Ishikawa (cell line): ENCODE data around the gene MECR.

Source experiments
- CEBPB ChIP-seq: IDR thresholded peaks from 2 replicates; pipeline ENCODE4 v1.6.1; 2012
- CREB1 ChIP-seq: IDR thresholded peaks from 2 replicates; pipeline ENCODE4 v1.6.1; 2012; ENCODE audit warnings: low read depth
- EGR1 ChIP-seq: IDR thresholded peaks from 2 replicates; pipeline ENCODE4 v1.6.1; 2012
- EP300 ChIP-seq: IDR thresholded peaks from 2 replicates; pipeline ENCODE4 v1.6.1; 2012; ENCODE audit warnings: borderline replicate concordance
- FOXM1 ChIP-seq: IDR thresholded peaks from 2 replicates; pipeline ENCODE4 v1.6.1; 2012; ENCODE audit warnings: low read depth, borderline replicate concordance
- NFIC ChIP-seq: IDR thresholded peaks from 2 replicates; pipeline ENCODE4 v1.6.1; 2012
- RAD21 ChIP-seq: IDR thresholded peaks from 2 replicates; pipeline ENCODE4 v1.6.1; 2012; ENCODE audit warnings: low read depth
- TAF1 ChIP-seq: IDR thresholded peaks from 2 replicates; pipeline ENCODE4 v1.6.1; 2012; ENCODE audit warnings: low read depth, mild to moderate bottlenecking
- TCF12 ChIP-seq: IDR thresholded peaks from 2 replicates; pipeline ENCODE4 v1.6.1; 2012; ENCODE audit warnings: low read depth
- TEAD4 ChIP-seq: IDR thresholded peaks from 2 replicates; pipeline ENCODE4 v1.6.1; 2012
- YY1 ChIP-seq: IDR thresholded peaks from 2 replicates; pipeline ENCODE4 v1.6.1; 2012; ENCODE audit warnings: low read depth
- ZBTB7A ChIP-seq: IDR thresholded peaks from 2 replicates; pipeline ENCODE4 v1.6.1; 2012; ENCODE audit warnings: low read depth
- TF ChIP-seq, protein P1 (sequence below): IDR thresholded peaks from 2 replicates; pipeline ENCODE4 v1.6.1; 2012; ENCODE audit warnings: low read depth, mild to moderate bottlenecking
- TF ChIP-seq, protein P2 (sequence below): IDR thresholded peaks from 2 replicates; pipeline ENCODE4 v1.6.1; 2012
- TF ChIP-seq, protein P3 (sequence below): IDR thresholded peaks from 2 replicates; pipeline ENCODE4 v1.6.1; 2012

The MECR gene

DNA sequence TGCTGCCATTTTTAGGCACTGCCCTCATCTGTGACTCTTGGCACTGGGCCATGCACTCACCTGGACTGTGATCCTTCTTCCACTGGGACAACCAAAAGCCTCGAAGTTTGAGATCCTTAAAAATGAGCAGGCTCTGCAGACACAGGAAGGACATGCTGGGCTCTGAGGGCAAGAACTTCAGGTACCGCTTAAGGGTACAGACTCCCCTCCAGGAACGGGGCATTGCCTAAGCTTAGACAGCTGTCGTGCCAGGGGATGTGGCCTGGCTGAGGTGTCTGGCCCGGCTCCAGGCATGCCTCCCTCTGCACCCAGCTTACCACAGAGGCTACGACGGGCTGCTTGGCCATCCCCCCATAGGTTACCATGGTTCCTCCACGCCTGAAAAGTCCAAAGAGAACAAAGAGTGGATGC is 34.8 kb downstream of the MECR start:
- peak; percentile 44 for TF ChIP-seq NFIC
- TF ChIP-seq FOXM1: no peak

DNA sequence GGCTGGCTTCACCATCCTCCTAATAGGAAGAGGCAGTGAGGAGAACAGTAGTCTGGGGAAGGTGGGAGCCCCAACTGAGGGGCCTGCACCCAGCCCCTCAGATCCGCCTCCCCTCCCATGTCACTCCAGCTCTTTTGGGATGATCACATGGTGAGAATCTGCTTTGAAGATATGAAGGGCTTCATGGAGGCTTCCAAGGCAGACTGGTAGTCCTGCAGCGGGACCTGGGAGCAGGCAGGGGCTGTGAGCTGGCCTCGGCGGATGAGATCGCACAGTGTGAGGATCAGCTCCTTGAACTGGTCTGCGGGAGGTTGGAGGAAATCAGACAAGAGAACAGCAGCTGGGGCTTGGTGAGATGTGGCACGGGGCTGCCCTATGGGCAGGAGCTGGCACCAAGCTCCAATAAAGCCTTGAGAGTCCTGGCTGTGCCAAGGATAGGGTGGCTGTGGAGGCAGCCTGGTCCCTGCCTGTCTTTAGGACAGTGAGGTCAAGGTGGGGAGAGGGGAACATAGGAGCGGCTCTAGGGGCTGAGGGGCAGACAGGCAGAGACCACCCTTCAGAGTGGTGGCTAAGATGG is 36.8 kb downstream of the MECR start:
- TF ChIP-seq FOXM1 (no peak), CEBPB (no peak), CREB1 (no peak)

DNA sequence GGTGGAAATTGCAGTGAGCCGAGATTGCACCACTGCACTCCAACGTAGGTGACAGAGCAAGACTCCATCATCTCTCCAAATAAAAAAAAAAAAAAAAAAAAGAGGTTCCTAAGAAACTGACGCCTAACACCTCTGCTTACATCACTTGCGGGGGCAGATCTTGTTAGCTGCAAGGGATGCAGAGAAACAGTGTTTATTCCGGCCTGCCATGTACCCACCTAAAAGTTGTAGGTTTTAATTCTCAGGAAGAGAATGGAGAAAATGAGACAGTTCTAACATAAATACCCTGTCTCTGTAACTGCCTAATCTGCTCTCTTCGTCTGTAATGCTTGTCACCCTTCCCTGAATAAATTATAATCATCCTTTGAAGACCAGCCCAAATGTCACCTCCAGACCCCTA is 40.0 kb downstream of the MECR start:
- no peak for TF ChIP-seq NFIC
- no peak for TF ChIP-seq CEBPB
- TF ChIP-seq EP300: no peak
- no peak for TF ChIP-seq ZBTB7A
- TF ChIP-seq TEAD4: no peak
- no peak for TF ChIP-seq TAF1
- TF ChIP-seq EGR1: no peak

DNA sequence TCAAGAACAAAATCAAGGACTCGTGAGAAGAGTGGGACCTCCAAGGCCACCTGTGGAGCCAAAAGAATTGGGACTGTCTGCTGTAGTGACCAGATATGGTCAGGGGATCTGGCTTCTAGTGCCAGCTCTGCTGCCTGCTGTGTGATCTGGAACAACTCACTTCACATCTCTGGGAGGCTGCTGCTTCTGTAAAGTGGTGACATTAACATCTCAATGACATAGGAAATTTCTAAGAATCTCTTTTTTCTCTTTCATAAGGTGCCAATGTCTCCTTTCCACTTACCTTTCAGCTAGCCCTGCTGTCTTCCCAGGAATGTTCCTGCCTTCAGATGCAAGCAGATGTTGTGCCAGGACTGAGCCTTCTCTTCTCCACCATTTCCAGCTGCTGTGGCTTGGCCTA is 44.0 kb downstream of the MECR start:
- TF ChIP-seq TAF1: no peak
- TF ChIP-seq TEAD4: no peak
- TF ChIP-seq NFIC: no peak
- TF ChIP-seq, protein P1, sequence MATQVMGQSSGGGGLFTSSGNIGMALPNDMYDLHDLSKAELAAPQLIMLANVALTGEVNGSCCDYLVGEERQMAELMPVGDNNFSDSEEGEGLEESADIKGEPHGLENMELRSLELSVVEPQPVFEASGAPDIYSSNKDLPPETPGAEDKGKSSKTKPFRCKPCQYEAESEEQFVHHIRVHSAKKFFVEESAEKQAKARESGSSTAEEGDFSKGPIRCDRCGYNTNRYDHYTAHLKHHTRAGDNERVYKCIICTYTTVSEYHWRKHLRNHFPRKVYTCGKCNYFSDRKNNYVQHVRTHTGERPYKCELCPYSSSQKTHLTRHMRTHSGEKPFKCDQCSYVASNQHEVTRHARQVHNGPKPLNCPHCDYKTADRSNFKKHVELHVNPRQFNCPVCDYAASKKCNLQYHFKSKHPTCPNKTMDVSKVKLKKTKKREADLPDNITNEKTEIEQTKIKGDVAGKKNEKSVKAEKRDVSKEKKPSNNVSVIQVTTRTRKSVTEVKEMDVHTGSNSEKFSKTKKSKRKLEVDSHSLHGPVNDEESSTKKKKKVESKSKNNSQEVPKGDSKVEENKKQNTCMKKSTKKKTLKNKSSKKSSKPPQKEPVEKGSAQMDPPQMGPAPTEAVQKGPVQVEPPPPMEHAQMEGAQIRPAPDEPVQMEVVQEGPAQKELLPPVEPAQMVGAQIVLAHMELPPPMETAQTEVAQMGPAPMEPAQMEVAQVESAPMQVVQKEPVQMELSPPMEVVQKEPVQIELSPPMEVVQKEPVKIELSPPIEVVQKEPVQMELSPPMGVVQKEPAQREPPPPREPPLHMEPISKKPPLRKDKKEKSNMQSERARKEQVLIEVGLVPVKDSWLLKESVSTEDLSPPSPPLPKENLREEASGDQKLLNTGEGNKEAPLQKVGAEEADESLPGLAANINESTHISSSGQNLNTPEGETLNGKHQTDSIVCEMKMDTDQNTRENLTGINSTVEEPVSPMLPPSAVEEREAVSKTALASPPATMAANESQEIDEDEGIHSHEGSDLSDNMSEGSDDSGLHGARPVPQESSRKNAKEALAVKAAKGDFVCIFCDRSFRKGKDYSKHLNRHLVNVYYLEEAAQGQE: no peak
- TF ChIP-seq, protein P2, sequence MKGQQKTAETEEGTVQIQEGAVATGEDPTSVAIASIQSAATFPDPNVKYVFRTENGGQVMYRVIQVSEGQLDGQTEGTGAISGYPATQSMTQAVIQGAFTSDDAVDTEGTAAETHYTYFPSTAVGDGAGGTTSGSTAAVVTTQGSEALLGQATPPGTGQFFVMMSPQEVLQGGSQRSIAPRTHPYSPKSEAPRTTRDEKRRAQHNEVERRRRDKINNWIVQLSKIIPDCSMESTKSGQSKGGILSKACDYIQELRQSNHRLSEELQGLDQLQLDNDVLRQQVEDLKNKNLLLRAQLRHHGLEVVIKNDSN: no peak
- no peak for TF ChIP-seq EGR1
- TF ChIP-seq TCF12: no peak
- TF ChIP-seq ZBTB7A: no peak

DNA sequence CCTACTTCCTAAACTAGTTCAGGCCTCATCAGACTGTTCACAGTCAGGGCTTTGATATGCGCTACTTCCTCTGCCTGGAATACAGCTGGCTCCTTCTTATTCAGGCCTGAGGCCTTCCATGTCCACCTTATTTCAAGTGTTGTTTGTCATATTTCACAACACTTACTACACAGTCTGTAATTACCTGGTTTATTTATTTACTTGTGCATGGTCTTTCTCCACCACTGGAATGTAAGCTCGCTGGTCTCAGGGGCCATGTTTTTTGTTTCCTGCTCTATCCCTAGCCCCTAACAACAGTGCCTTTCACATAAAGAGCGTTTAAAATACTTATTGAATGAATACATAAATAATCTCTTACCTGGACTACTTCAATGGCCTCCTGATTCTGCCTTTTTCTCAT is 44.5 kb downstream of the MECR start:
- TF ChIP-seq CREB1 (no peak), RAD21 (no peak), CEBPB (no peak), EP300 (no peak), TAF1 (no peak), FOXM1 (no peak), NFIC (no peak)
- TF ChIP-seq, protein P2: no peak
- TF ChIP-seq, protein P1: no peak

DNA sequence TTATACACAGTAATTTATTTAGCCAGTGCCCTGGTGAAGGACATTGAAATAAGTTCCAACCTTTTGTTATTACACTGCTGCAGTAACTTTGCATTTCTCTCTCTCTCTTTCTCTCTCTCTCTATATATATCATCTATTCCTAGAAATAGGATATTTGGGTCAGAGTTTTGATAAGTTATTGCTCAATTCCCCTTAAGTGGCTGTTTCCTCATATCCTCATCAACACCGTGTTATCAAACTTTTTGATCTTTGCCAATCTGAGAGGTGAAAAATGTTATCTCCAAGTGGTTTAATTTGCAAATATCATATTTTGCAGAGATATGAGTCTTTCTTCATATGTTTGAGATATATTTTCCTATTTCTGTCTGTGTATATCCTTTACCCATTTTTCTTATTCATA is 47.4 kb downstream of the MECR start:
- TF ChIP-seq CREB1 (no peak), YY1 (no peak), TCF12 (no peak), EGR1 (no peak), CEBPB (no peak), RAD21 (no peak), FOXM1 (no peak), NFIC (no peak), ZBTB7A (no peak)
- TF ChIP-seq, protein P2: no peak
- TF ChIP-seq, protein P1: no peak
- TF ChIP-seq, protein P3, sequence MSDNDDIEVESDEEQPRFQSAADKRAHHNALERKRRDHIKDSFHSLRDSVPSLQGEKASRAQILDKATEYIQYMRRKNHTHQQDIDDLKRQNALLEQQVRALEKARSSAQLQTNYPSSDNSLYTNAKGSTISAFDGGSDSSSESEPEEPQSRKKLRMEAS: no peak
